GM18951 (cell line): ENCODE results near the gene SEMA5A.

Experiments
- POLR2A ChIP-seq: IDR thresholded peaks from 4 replicates; pipeline ENCODE4 v1.6.1; 2011; ENCODE audit warnings: mild to moderate bottlenecking; ENCODE audit not compliant: insufficient read length, insufficient read depth; ENCODE audit errors: extremely low read depth
- in situ Hi-C: fragments of 300-500 bp; cut with MboI; formaldehyde crosslinking; loops from one replicate; pipeline ENCODE4 v1.12.0; 2022; ENCODE audit warnings: low sequenced_read_pairs, mixed read lengths, inconsistent platforms; ENCODE audit not compliant: unreplicated experiment

The SEMA5A gene

GRCh38 chr5:9545992-9546851 is at the start of gene SEMA5A:
SEMA5A (minus strand) TSS chr5:9546075; CDS start chr5:9379946, 166,129 bp downstream.
- peak; percentile 17 for TF ChIP-seq POLR2A
- in situ Hi-C loops, result no loop called here

- TF ChIP-seq POLR2A, result no peak
- in situ Hi-C loops, result no loop called here
Measured at GRCh38 chr5:9594913-9595312, 49.0 kb upstream of the SEMA5A start.

GRCh38 chr5:9589049-9589835 is 43.4 kb upstream of the SEMA5A start:
- in situ Hi-C loops, result no loop called here

GRCh38 chr5:9588254-9588653 is 42.4 kb upstream of the SEMA5A start:
- TF ChIP-seq POLR2A, result no peak
- in situ Hi-C loops, result no loop called here

More at GRCh38 chr5:9589049-9589835, 43.4 kb upstream of the SEMA5A start:
- TF ChIP-seq POLR2A, result no peak

GRCh38 chr5:9587135-9587534 is 41.3 kb upstream of the SEMA5A start:
- in situ Hi-C loops, result no loop called here
- no peak for TF ChIP-seq POLR2A

GRCh38 chr5:9582406-9582805 is 36.5 kb upstream of the SEMA5A start:
- in situ Hi-C loops, result no loop called here
- no peak for TF ChIP-seq POLR2A

GRCh38 chr5:9573796-9574195 is 27.9 kb upstream of the SEMA5A start:
- no peak for TF ChIP-seq POLR2A
- in situ Hi-C loops, result no loop called here

- TF ChIP-seq POLR2A, result no peak
- in situ Hi-C loops, result no loop called here
Measured at GRCh38 chr5:9572246-9572645, 26.4 kb upstream of the SEMA5A start.

- in situ Hi-C loops, result no loop called here
- TF ChIP-seq POLR2A, result no peak
Measured at GRCh38 chr5:9570876-9571275, 25.0 kb upstream of the SEMA5A start.

GRCh38 chr5:9567039-9567438 is 21.2 kb upstream of the SEMA5A start:
- no peak for TF ChIP-seq POLR2A
- in situ Hi-C loops, result no loop called here

- in situ Hi-C loops, result no loop called here
- no peak for TF ChIP-seq POLR2A
Measured at GRCh38 chr5:9564752-9565151, 18.9 kb upstream of the SEMA5A start.

- in situ Hi-C loops, result no loop called here
- no peak for TF ChIP-seq POLR2A
Measured at GRCh38 chr5:9562141-9562540, 16.3 kb upstream of the SEMA5A start.

- in situ Hi-C loops, result no loop called here
- TF ChIP-seq POLR2A, result no peak
Measured at GRCh38 chr5:9559965-9560364, 14.1 kb upstream of the SEMA5A start.
